M059J (cell line): Measurements from ENCODE around the gene STAT5A. TPM values are rescaled to one million over a fixed set of nuclear protein-coding genes. Genes with fewer than 3 reads are reported as not detected.

Source experiments
- DNase-seq: peaks from one replicate; pipeline ENCODE4 v3.0.0-alpha.2; 2012; ENCODE audit warnings: low read depth
- total RNA-seq: library from RNA; depleted of rRNA; stranded (reverse); fragments of >200 nt; shearing (Covaris generic); gene quantifications from 2 replicates; pipeline ENCODE4 v1.2.3, GENCODE V29; 2014

STAT5A gene
- total RNA-seq, 1 experiment from 2014 or later, result 12.4 TPM

- no peak for DNase-seq
Measured at GRCh38 chr17:42268236-42268635, 20.1 kb upstream of the STAT5A start.

- DNase-seq, result peak; percentile 28
Measured at GRCh38 chr17:42270170-42270535, 18.1 kb upstream of the STAT5A start.

GRCh38 chr17:42270596-42270995 lies 17.7 kb upstream of the STAT5A start:
- DNase-seq, result no peak

GRCh38 chr17:42271006-42271778 lies 17.1 kb upstream of the STAT5A start:
- no peak for DNase-seq

GRCh38 chr17:42271779-42272035 lies 16.6 kb upstream of the STAT5A start:
- no peak for DNase-seq

- DNase-seq, result no peak
Measured at GRCh38 chr17:42272162-42272907, 16.0 kb upstream of the STAT5A start.

- DNase-seq, result no peak
Measured at GRCh38 chr17:42273474-42274252, 14.6 kb upstream of the STAT5A start.

GRCh38 chr17:42274253-42274542 lies 14.1 kb upstream of the STAT5A start:
- DNase-seq, result no peak

- no peak for DNase-seq
Measured at GRCh38 chr17:42274812-42275526, 13.3 kb upstream of the STAT5A start.

- peak; percentile 46 for DNase-seq
Measured at GRCh38 chr17:42275527-42276358, 12.6 kb upstream of the STAT5A start.

- DNase-seq, result peak; percentile 57
Measured at GRCh38 chr17:42276359-42276608, 12.0 kb upstream of the STAT5A start, which contains the start of gene STAT5B. Gene STAT5B, minus strand, starts transcription at chr17:42276391. Its CDS starts 44,264 bp downstream, at chr17:42232127.

GRCh38 chr17:42276609-42277341 lies 11.5 kb upstream of the STAT5A start:
- peak; percentile 88 for DNase-seq

GRCh38 chr17:42277342-42277712 lies 11.0 kb upstream of the STAT5A start:
- no peak for DNase-seq

GRCh38 chr17:42279776-42280630 lies 8.3 kb upstream of the STAT5A start:
- no peak for DNase-seq

GRCh38 chr17:42281571-42282096 lies 6.7 kb upstream of the STAT5A start:
- DNase-seq, result no peak

GRCh38 chr17:42282478-42283080 lies 5.7 kb upstream of the STAT5A start:
- no peak for DNase-seq

GRCh38 chr17:42283241-42284023 lies 4.9 kb upstream of the STAT5A start:
- DNase-seq, result no peak

GRCh38 chr17:42284024-42284369 lies 4.3 kb upstream of the STAT5A start:
- no peak for DNase-seq

GRCh38 chr17:42284566-42284965 lies 3.7 kb upstream of the STAT5A start:
- DNase-seq, result no peak
